ENCODE results near the gene TTC21A.
A peak's percentile ranks its signal among the peaks of the same experiment; 100 is the strongest.
"Not testable (repeated sequence)": the region's sequence is repeated elsewhere in the genome, so short reads cannot be mapped to it uniquely, and the experiment has no call there.

TTC21A gene

GRCh38 chr3:39150803-39151631, 43.5 kb downstream of the TTC21A start:
- peak; percentile 53 to 68 for DNase-seq

GRCh38 chr3:39153977-39154279, 46.4 kb downstream of the TTC21A start:
- no peak for DNase-seq

- DNase-seq, result no peak
Observed at GRCh38 chr3:39154280-39155021, 47.0 kb downstream of the TTC21A start.

- no peak for DNase-seq
Observed at GRCh38 chr3:39156421-39156820, 48.9 kb downstream of the TTC21A start.

- DNase-seq, result no peak
Observed at GRCh38 chr3:39157359-39157758, 49.9 kb downstream of the TTC21A start.

GRCh38 chr3:39158148-39158715, 50.8 kb downstream of the TTC21A start:
- no peak for DNase-seq

- no peak for DNase-seq
Observed at GRCh38 chr3:39164414-39164813, 56.9 kb downstream of the TTC21A start.

- no peak for DNase-seq
Observed at GRCh38 chr3:39165518-39165917, 58.0 kb downstream of the TTC21A start.

GRCh38 chr3:39166134-39166710, 58.7 kb downstream of the TTC21A start:
- DNase-seq, result peak in 1 of 2 donors; percentile 64

- peak; percentile 93 to 97 for DNase-seq
Observed at GRCh38 chr3:39166932-39167532, 59.6 kb downstream of the TTC21A start.

GRCh38 chr3:39168156-39168780, 60.8 kb downstream of the TTC21A start:
- no peak for DNase-seq

GRCh38 chr3:39169712-39170111, 62.2 kb downstream of the TTC21A start:
- no peak for DNase-seq

- DNase-seq, result no peak
Observed at GRCh38 chr3:39170461-39170860, 63.0 kb downstream of the TTC21A start.

GRCh38 chr3:39170877-39171276, 63.4 kb downstream of the TTC21A start:
- not testable (repeated sequence) for DNase-seq

- DNase-seq, result no peak
Observed at GRCh38 chr3:39171860-39172259, 64.4 kb downstream of the TTC21A start.

GRCh38 chr3:39173318-39174125, 66.0 kb downstream of the TTC21A start:
- DNase-seq, result no peak

GRCh38 chr3:39176025-39176714, 68.7 kb downstream of the TTC21A start:
- DNase-seq, result no peak

- peak; percentile 94 to 97 for DNase-seq
Observed at GRCh38 chr3:39177708-39178332, 70.3 kb downstream of the TTC21A start.

- DNase-seq, result no peak
Observed at GRCh38 chr3:39178553-39178952, 71.1 kb downstream of the TTC21A start.

- no peak for DNase-seq
Observed at GRCh38 chr3:39180183-39180545, 72.7 kb downstream of the TTC21A start.

All from inflammatory macrophage treated with lipopolysaccharide for 1 hour (primary cell).